OCI-LY1 (cell line): ENCODE data around the gene MINDY3.

Experiments used
- H2AFZ ChIP-seq: fragments of 200-600 bp; sonication (generic), shearing (Covaris generic); 2 replicates; pipeline ENCODE4 v1.6.0; 2014; ENCODE audit warnings: antibody characterized with exemption, mild to moderate bottlenecking, low read length
- H3F3A ChIP-seq: fragments of 200-600 bp; sonication (generic), shearing (Covaris generic); 2 replicates; pipeline ENCODE4 v1.6.0; 2014; ENCODE audit warnings: mild to moderate bottlenecking, antibody characterized with exemption, low read length, moderate library complexity; ENCODE audit not compliant: insufficient read depth
- H3K27ac ChIP-seq: fragments of 200-600 bp; sonication (generic); 2 replicates; pipeline ENCODE4 v1.5.1; 2014; ENCODE audit warnings: low read length, mixed run types, mild to moderate bottlenecking, low read depth; ENCODE audit not compliant: poor library complexity, severe bottlenecking
- H3K27me3 ChIP-seq: fragments of 200-600 bp; sonication (generic); 2 replicates; pipeline ENCODE4 v1.6.0; 2014; ENCODE audit warnings: antibody characterized with exemption, mild to moderate bottlenecking, low read length, moderate library complexity; ENCODE audit not compliant: insufficient read depth
- H3K36me3 ChIP-seq: fragments of 200-600 bp; sonication (generic); 2 replicates; pipeline ENCODE4 v1.6.1; 2014; ENCODE audit warnings: mild to moderate bottlenecking, antibody characterized with exemption, low read length, moderate library complexity, mixed read lengths; ENCODE audit not compliant: insufficient read depth
- H3K4me1 ChIP-seq: fragments of 200-600 bp; sonication (generic); 2 replicates; pipeline ENCODE4 v1.5.1; 2014; ENCODE audit warnings: mild to moderate bottlenecking, low read length, moderate library complexity; ENCODE audit not compliant: insufficient read depth, severe bottlenecking
- H3K4me2 ChIP-seq: fragments of 200-600 bp; sonication (generic), shearing (Covaris generic); 2 replicates; pipeline ENCODE4 v1.6.1; 2014; ENCODE audit warnings: low read length
- H3K4me3 ChIP-seq: fragments of 200-600 bp; sonication (generic); 2 replicates; pipeline ENCODE4 v1.5.1; 2014; ENCODE audit warnings: low read length, low read depth, mild to moderate bottlenecking, mixed read lengths; ENCODE audit not compliant: poor library complexity, severe bottlenecking
- H3K79me2 ChIP-seq: fragments of 200-600 bp; shearing (Covaris generic); 2 replicates; pipeline ENCODE4 v1.6.1; 2016; ENCODE audit warnings: mixed run types, low read length, mixed read lengths; ENCODE audit not compliant: insufficient read depth
- H3K9ac ChIP-seq: fragments of 200-600 bp; sonication (generic), shearing (Covaris generic); 2 replicates; pipeline ENCODE4 v1.6.1; 2014; ENCODE audit warnings: mild to moderate bottlenecking, low read length, mixed read lengths
- H3K9me2 ChIP-seq: fragments of 200-600 bp; sonication (generic), shearing (Covaris generic); 2 replicates; pipeline ENCODE4 v1.6.1; 2014; ENCODE audit warnings: low read depth, mild to moderate bottlenecking, low read length, mixed read lengths
- H3K9me3 ChIP-seq: fragments of 200-600 bp; shearing (Covaris generic); 2 replicates; pipeline ENCODE4 v1.6.1; 2014; ENCODE audit warnings: low read length, mixed read lengths
- H4K20me1 ChIP-seq: fragments of 200-600 bp; sonication (generic), shearing (Covaris generic); 2 replicates; pipeline ENCODE4 v1.6.0; 2016; ENCODE audit warnings: mild to moderate bottlenecking, low read length; ENCODE audit not compliant: insufficient read depth
- CTCF ChIP-seq: fragments of 200-600 bp; sonication (generic), shearing (Covaris generic); IDR thresholded peaks from 2 replicates; pipeline ENCODE4 v1.5.1; 2017; ENCODE audit warnings: mild to moderate bottlenecking, antibody characterized with exemption, low read length, moderate library complexity, mixed read lengths
- EZH2 ChIP-seq: fragments of 200-600 bp; sonication (generic), shearing (Covaris generic); IDR thresholded peaks from 2 replicates; pipeline ENCODE4 v1.8.0; 2017; ENCODE audit warnings: borderline replicate concordance, mixed run types, mild to moderate bottlenecking, antibody characterized with exemption, low read length, moderate library complexity, mixed read lengths

Gene MINDY3

GRCh38 chr10:15841696-15842095, 18.6 kb downstream of the MINDY3 start:
- Histone ChIP-seq H3K36me3 (peaks cover 37% of the 10 kb centered on the region), H3K4me1 (no peaks in the 10 kb centered on the region), H3K27ac (no peak overlapping the region), H3K9me3 (no peaks in the 10 kb centered on the region), H2AFZ (no peak overlapping the region), H3K9me2 (no peaks in the 10 kb centered on the region), H3K79me2 (no peaks in the 10 kb centered on the region; the same call in 1 of the 2 replicates), H3K4me2 (no peak overlapping the region), H3F3A (peaks cover 3% of the 10 kb centered on the region; the same call in 1 of the 2 replicates), H4K20me1 (no peaks in the 10 kb centered on the region), H3K9ac (no peak overlapping the region), H3K27me3 (no peaks in the 10 kb centered on the region), H3K4me3 (no peak overlapping the region)
- no peak for TF ChIP-seq EZH2
- TF ChIP-seq CTCF: no peak

- no peak overlapping the region for H3K4me2 ChIP-seq
- no peaks in the 10 kb centered on the region; the same call in 1 of the 2 replicates for H3K79me2 ChIP-seq
- no peaks in the 10 kb centered on the region for H3K9me3 ChIP-seq
- H3K27me3 ChIP-seq: no peaks in the 10 kb centered on the region
- H3K4me1 ChIP-seq: no peaks in the 10 kb centered on the region
- H3K4me3 ChIP-seq: no peak overlapping the region
- TF ChIP-seq EZH2: no peak
- no peak for TF ChIP-seq CTCF
- no peak overlapping the region for H2AFZ ChIP-seq
- H4K20me1 ChIP-seq: no peaks in the 10 kb centered on the region
- peaks cover 3% of the 10 kb centered on the region; the same call in 1 of the 2 replicates for H3F3A ChIP-seq
- no peak overlapping the region for H3K27ac ChIP-seq
- H3K9ac ChIP-seq: no peak overlapping the region
- peaks cover 49% of the 10 kb centered on the region for H3K36me3 ChIP-seq
- no peaks in the 10 kb centered on the region for H3K9me2 ChIP-seq
Observed at GRCh38 chr10:15836807-15837206, 23.5 kb downstream of the MINDY3 start.

- Histone ChIP-seq H2AFZ (no peak overlapping the region), H3K4me2 (no peak overlapping the region), H3K79me2 (no peaks in the 10 kb centered on the region), H3K9ac (no peak overlapping the region), H3K36me3 (peaks cover 28% of the 10 kb centered on the region), H3K4me1 (no peaks in the 10 kb centered on the region), H3K27ac (no peak overlapping the region), H4K20me1 (no peaks in the 10 kb centered on the region), H3F3A (no peaks in the 10 kb centered on the region), H3K27me3 (no peaks in the 10 kb centered on the region), H3K4me3 (no peak overlapping the region), H3K9me2 (no peaks in the 10 kb centered on the region), H3K9me3 (no peaks in the 10 kb centered on the region)
- TF ChIP-seq EZH2 (no peak), CTCF (no peak)
Observed at GRCh38 chr10:15829495-15829894, 30.8 kb downstream of the MINDY3 start.
